Gastrocnemius medialis (tissue), 4 donors: ENCODE measurements around the gene TERT. TPM values are rescaled to one million over a fixed set of nuclear protein-coding genes. Genes with fewer than 3 reads are reported as not detected.

Experiments
- ATAC-seq, 2 donors: fragments of 150-250 bp; one replicate each; pipeline ENCODE4 v1.9.1; 2016
- DNase-seq, 2 donors: peaks; one replicate each; pipeline ENCODE4 v3.0.0-alpha.2; 2019
- H3K27ac ChIP-seq, 4 donors: fragments of 200-600 bp; sonication (generic); 1 replicate in 1 of 4; 2 replicates in 3 of 4; pipeline ENCODE4 v1.5.1; 2016 to 2018; ENCODE audit warnings: mild to moderate bottlenecking in 2 of 4, moderate library complexity in 1 of 4
- H3K27me3 ChIP-seq, 3 donors: fragments of 200-600 bp; sonication (generic) in 2 of 3; 1 replicate in 1 of 3; 2 replicates in 2 of 3; pipeline versions ENCODE4 v1.5.1 to v1.6.0; 2016 to 2019; ENCODE audit warnings: mild to moderate bottlenecking in 1 of 3, moderate library complexity in 1 of 3
- H3K36me3 ChIP-seq, 2 donors: fragments of 200-600 bp; sonication (generic) in 1 of 2; one replicate each; pipeline ENCODE4 v1.5.1; 2017 to 2018
- H3K4me1 ChIP-seq, 2 donors: fragments of 200-600 bp; sonication (generic) in 1 of 2; one replicate each; pipeline ENCODE4 v1.5.1; 2016 to 2017; ENCODE audit warnings: mild to moderate bottlenecking in 2 of 2
- H3K4me3 ChIP-seq, 4 donors: fragments of 200-600 bp; sonication (generic) in 3 of 4; 1 replicate in 1 of 4; 2 replicates in 3 of 4; pipeline ENCODE4 v1.5.1; 2016 to 2019; ENCODE audit warnings: mild to moderate bottlenecking in 2 of 4
- H3K9me3 ChIP-seq, 3 donors: fragments of 200-600 bp; sonication (generic) in 2 of 3; 1 replicate in 1 of 3; 2 replicates in 2 of 3; pipeline ENCODE4 v1.5.1; 2016 to 2019
- CTCF ChIP-seq, 5 experiments: fragments of 450-650 bp in 3 of 5; fragments of 200-600 bp in 2 of 5; sonication (generic) in 2 of 5; IDR thresholded peaks in 4 of 5; conservative IDR thresholded peaks in 1 of 5; 1 replicate in 4 of 5; 2 replicates in 1 of 5; pipeline ENCODE4 v1.5.1; 2016 to 2019; ENCODE audit warnings: antibody characterized with exemption in 5 of 5, mild to moderate bottlenecking in 3 of 5, moderate library complexity in 3 of 5
- POLR2A ChIP-seq, 2 donors: fragments of 450-650 bp; IDR thresholded peaks; one replicate each; pipeline ENCODE4 v1.6.1; 2017; ENCODE audit warnings: antibody characterized with exemption in 2 of 2, mild to moderate bottlenecking in 2 of 2, moderate library complexity in 2 of 2
- in situ Hi-C, 4 donors: fragments of 200-750 bp; cut with MboI; loops; one replicate each; pipeline versions ENCODE4 v1.15.0 to v1.8.0; 2017; ENCODE audit warnings: low sequenced_read_pairs in 4 of 4
- intact Hi-C: fragments of 100-400 bp; cut with DNase I; formaldehyde crosslinking; loops from one replicate; pipeline ENCODE4 v1.15.1; 2023; ENCODE audit warnings: low total_unique reads
- total RNA-seq, 4 donors: library from RNA; depleted of rRNA; stranded (reverse); fragments of >200 nt; gene quantifications; one replicate each; pipeline versions ENCODE4 v1.1.0 to v1.2.3, GENCODE V29; 2016

TERT gene
- total RNA-seq, 4 donors from 2014 or later: not detected

- ATAC-seq (no peak), DNase-seq (no peak)
- Histone ChIP-seq H3K9me3 (no peaks in the 10 kb centered on the region), H3K27me3 (peaks cover 0 to 2% (median 0%) of the 10 kb centered on the region in 3 donors), H3K4me1 (peaks cover 5 to 7% of the 10 kb centered on the region in 2 donors), H3K4me3 (no peak within 1 kb of the TSS), H3K27ac (no peak within 1 kb of the TSS), H3K36me3 (no peaks in the 10 kb centered on the region)
- in situ Hi-C loops: no loop called here
- TF ChIP-seq POLR2A (IDR thresholded peaks at IDR 0.05) (no peak), CTCF (IDR thresholded peaks at IDR 0.05 in 4 of 5, conservative IDR thresholded peaks at IDR 0.05 in 1 of 5) (no peak)
- intact Hi-C loops: no loop called here
Observed at GRCh38 chr5:1225081-1225480, 69.8 kb downstream of the TERT start, which contains the start of gene SLC6A18. Gene SLC6A18, plus strand, starts transcription at chr5:1225381. Its CDS starts 97 bp downstream, at chr5:1225478.

- H3K27me3 ChIP-seq: peaks cover 0 to 2% (median 0%) of the 10 kb centered on the region in 3 donors
- in situ Hi-C loops: no loop called here
Observed at GRCh38 chr5:1224631-1225030, 70.2 kb downstream of the TERT start.

GRCh38 chr5:1223278-1223670, 71.6 kb downstream of the TERT start:
- Histone ChIP-seq H3K27ac (no peak overlapping the region), H3K4me3 (no peak overlapping the region), H3K9me3 (no peaks in the 10 kb centered on the region), H3K36me3 (no peaks in the 10 kb centered on the region), H3K4me1 (peaks cover 5 to 7% of the 10 kb centered on the region in 2 donors), H3K27me3 (peaks cover 0 to 6% (median 0%) of the 10 kb centered on the region in 3 donors)
- DNase-seq (no peak), ATAC-seq (no peak)
- no peak for TF ChIP-seq CTCF (IDR thresholded peaks at IDR 0.05 in 4 of 5, conservative IDR thresholded peaks at IDR 0.05 in 1 of 5)
- no peak for TF ChIP-seq POLR2A (IDR thresholded peaks at IDR 0.05)
- in situ Hi-C loops: no loop called here
- intact Hi-C loops: no loop called here

More at GRCh38 chr5:1224631-1225030, 70.2 kb downstream of the TERT start:
- H3K36me3 ChIP-seq: no peaks in the 10 kb centered on the region
- ATAC-seq (no peak), DNase-seq (no peak)
- no peaks in the 10 kb centered on the region for H3K9me3 ChIP-seq
- no peak for TF ChIP-seq CTCF (IDR thresholded peaks at IDR 0.05 in 4 of 5, conservative IDR thresholded peaks at IDR 0.05 in 1 of 5)
- TF ChIP-seq POLR2A (IDR thresholded peaks at IDR 0.05): no peak
- no peak overlapping the region for H3K27ac ChIP-seq
- intact Hi-C loops: no loop called here
- H3K4me3 ChIP-seq: no peak overlapping the region
- H3K4me1 ChIP-seq: peaks cover 5 to 7% of the 10 kb centered on the region in 2 donors

- Histone ChIP-seq H3K36me3 (no peaks in the 10 kb centered on the region), H3K27me3 (peaks cover 0 to 6% (median 0%) of the 10 kb centered on the region in 3 donors), H3K4me1 (peaks cover 2 to 4% of the 10 kb centered on the region in 2 donors), H3K9me3 (no peaks in the 10 kb centered on the region), H3K27ac (no peak overlapping the region), H3K4me3 (no peak overlapping the region)
- no peak for ATAC-seq
- no peak for DNase-seq
- no peak for TF ChIP-seq POLR2A (IDR thresholded peaks at IDR 0.05)
- TF ChIP-seq CTCF (IDR thresholded peaks at IDR 0.05 in 4 of 5, conservative IDR thresholded peaks at IDR 0.05 in 1 of 5): no peak
- intact Hi-C loops (no loop called here), in situ Hi-C loops (no loop called here)
Observed at GRCh38 chr5:1222621-1223277, 72.1 kb downstream of the TERT start.
